SK-N-DZ (cell line): Measurements from ENCODE around the gene CDH13.

ENCODE experiments used
- DNase-seq: peaks from one replicate; pipeline ENCODE4 v3.0.0-alpha.2; 2015; ENCODE audit warnings: low spot score

The CDH13 gene

DNA sequence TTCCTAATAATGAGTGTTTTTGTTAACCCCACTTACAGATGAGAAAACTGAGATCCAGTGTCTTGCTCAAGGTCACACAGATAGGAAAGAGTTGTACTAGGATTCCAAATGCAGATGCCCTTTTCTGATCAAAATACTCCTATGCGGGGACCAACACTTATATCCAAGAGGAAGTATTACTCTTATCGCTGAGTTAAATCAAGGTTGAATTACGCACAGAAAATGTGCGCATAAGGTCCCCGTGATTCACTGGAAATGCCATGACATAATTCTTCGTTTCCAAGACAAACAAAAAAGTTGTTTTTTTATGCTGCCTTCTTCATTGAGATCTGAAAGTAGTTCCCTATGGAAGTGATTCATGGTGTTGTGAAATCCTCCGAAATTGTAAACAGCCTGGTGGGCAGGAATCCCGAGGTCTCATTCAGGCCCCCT is 717.2 kb downstream of the CDH13 start:
- no peak for DNase-seq

- no peak for DNase-seq
These were observed 719.3 kb downstream of the CDH13 start for GRCh38 chr16:83345846-83346640.

DNA sequence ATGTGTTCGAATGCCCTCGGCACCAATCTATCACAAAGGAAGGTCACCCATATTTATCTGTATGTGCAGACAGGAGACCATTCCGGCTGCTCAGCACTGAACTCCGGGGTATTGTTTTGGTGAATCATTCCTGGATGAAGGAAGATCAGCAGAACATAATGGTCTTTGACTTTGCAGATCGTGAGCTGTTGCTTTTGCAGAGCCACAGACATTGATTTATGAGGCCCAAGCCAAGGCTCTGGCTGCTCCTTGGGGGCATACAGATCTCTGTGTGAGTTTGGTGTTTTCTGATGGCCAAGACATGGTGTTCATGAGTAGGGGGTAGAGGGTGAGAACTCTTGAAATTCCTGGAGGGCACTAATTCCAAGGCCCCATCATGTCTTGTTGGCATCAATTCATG is 722.2 kb downstream of the CDH13 start:
- DNase-seq = no peak

DNA sequence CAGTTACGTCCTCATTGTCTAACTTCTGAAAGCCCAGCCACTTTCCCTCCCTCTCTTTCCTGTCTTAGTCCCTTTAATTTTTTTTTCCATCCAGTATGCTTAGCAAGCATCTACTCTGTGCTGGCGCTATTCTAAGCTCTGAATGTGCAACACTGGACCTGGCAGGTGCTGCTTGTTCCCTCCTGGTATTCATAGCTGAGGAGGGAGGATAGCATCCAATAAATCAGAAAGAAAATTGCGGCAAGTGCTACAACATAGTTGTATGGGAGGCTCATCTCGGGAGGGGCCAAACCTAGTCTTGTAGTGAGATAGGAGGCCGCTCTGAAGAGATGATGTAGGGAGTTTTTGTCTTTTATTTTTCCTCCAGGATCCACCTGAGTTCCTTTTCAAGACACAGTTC is 723.7 kb downstream of the CDH13 start:
- no peak for DNase-seq

GRCh38 chr16:83351846-83352245 is 725.1 kb downstream of the CDH13 start:
- DNase-seq = no peak

- no peak for DNase-seq
These were observed 726.5 kb downstream of the CDH13 start for GRCh38 chr16:83353241-83353640.

DNA sequence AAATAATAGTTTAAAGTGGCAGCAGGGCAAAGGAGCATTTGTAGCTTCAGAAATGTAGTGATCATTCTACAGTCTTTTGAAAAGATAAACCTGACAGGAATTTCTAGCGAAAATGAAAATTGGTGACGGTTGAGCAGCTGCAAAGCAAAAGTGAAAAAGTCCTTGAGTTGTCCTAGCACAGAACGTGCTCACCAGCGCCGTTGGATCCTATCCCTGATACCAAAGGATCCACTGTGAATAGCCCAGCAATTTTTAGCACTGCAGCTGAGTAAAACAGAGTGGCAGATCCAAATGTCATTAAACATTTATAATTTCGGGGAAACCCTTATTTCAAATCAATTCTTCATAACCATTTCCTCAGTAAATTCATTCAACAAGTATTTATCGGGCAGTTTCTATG is 727.2 kb downstream of the CDH13 start:
- DNase-seq = no peak

DNA sequence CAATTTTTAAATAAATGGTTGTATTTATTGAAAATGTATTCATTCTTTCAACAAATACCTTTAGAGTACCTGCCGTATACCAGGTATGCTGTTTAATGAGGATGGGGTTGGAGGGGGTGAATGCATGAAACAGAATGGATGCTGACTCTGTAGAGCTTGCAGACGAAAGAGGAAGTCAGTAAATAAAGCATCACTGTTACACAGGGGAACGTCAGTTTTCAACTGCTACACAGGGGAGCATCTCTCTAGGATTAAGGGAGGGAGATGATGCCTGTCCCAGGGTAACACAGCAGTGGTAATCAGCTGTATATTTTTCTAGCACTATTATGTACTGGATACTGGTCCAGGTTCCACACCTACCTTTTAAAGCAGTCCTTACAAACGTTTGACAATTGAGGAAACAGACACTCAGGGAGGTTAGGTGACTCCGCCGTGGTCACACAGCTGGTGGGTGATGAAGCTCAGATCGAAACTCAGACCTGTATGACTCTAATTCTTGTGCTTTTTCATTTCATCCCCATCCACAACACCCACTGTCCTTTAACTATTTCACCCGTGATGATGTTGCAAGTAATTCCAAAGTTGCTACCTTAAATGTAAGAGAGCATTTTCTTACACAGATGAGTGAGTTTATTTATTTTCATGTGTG is 728.9 kb downstream of the CDH13 start:
- no peak for DNase-seq

GRCh38 chr16:83356266-83356665 is 729.5 kb downstream of the CDH13 start:
- DNase-seq = peak; percentile 46

GRCh38 chr16:83356986-83357385 is 730.2 kb downstream of the CDH13 start:
- DNase-seq = no peak

- DNase-seq = no peak
These were observed 736.8 kb downstream of the CDH13 start for GRCh38 chr16:83363521-83363920.

DNA sequence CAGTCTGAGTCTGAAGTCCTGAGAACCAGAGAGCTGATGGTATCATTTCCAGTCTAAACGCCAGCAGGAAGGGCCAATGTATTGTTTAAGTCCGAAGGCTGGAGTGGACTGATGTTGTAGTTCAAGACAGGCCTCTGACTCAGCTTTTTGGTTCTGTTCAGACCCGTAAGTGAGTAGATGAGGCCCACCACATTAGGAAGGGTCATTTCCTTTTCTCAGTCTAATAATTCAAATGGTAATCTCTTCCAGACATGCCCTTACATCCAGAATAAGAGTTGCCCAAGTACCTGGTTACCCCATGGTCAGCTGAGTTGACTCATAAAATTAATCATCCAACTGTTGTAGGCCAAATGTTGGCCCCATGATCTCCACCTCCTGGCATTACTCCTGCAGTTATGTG is 738.4 kb downstream of the CDH13 start:
- no peak for DNase-seq

DNA sequence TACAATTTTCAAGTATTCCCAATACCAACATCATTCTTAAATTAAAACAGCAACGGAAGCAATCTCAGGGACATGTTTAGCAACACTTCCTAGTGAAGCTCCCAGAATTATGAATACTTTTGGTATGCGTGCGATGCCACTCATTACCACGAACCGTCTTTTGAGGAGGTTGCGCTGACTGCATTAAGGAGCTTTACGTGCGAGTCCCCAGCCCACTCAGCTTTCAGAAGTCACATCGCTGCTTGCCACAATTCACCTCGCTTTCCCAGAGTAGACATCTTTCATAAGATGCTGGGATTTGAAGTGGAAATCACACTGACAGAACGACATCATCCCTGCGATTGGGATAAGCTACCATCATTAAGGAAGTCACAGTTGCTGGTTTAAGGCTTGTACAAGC is 739.5 kb downstream of the CDH13 start:
- no peak for DNase-seq

DNA sequence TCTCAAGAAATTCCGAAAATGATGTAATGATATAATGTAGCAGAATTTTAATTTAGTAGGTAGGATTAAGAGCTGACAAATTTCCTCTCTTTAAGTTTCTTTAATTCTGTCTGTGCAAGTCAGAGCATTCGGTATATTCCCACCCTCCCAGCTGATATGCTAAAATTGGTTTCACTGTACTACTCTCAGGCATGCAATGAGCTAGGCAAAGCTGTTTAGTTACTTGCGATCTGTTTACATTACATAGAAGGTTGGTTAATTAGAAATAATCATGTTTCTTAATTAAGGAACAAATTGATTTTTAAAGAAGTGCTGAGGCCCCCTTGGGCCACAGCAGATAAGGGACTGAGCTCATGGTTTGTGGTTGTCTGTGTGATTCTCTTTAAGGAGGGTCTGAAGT is 748.2 kb downstream of the CDH13 start:
- no peak for DNase-seq

DNA sequence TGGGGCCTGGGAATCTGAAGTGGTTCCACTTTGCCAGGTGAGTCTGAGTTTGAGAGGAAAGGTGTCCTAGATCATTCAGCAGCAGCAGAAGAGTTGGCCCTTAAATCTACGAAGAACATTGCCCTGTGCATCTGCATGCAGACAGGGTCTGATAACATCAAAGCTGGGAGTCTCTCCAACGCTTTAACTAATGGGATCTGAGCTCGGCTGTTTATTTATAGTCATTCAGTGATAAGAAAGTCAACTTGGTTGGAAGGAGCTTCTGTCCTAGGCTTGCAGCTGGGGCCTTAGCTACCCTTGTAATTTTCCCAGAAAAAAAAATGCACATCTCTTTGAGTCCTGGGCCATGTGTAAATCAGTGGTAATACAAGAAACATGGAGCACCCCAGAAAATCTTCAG is 763.0 kb downstream of the CDH13 start:
- peak; percentile 17 for DNase-seq

DNA sequence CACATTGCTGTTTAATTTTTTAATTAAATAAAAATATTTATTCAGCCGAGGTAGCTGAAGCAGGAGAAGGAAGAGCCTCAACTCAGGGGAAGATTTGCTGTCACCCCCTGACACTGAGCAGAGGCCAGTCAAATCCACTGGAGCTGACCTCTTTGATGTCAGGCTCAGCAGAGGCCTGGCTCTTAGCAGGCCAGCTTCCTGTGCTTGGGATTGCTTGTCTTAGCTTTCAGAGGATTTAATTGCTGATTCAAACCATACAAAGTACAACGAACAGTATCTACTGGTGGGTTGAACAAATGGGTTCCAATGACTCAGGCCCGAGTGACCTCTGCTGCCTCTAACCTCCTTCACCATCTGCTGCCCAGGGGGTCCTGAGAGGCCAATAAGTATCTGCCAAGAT is 764.0 kb downstream of the CDH13 start:
- DNase-seq = peak; percentile 23

DNA sequence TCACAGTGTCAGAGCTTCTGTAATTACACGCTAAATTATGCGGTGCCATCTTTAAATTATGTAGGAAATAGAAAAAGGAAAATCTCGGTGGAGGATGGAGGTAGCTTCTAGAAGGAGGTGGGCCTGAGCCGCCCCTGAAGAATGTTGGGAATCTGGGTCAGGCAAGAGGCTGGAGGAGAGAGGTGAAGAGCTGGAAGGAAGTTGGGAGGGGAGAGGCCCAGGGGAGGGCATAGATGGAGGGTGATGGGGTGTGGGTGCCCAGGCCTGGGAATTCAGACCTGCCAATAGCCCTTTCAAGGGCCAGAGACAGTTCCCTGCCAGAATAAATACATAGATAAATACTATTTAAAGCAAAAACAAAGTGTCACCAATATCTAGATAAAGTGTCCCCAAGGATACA is 766.0 kb downstream of the CDH13 start:
- DNase-seq = no peak

DNA sequence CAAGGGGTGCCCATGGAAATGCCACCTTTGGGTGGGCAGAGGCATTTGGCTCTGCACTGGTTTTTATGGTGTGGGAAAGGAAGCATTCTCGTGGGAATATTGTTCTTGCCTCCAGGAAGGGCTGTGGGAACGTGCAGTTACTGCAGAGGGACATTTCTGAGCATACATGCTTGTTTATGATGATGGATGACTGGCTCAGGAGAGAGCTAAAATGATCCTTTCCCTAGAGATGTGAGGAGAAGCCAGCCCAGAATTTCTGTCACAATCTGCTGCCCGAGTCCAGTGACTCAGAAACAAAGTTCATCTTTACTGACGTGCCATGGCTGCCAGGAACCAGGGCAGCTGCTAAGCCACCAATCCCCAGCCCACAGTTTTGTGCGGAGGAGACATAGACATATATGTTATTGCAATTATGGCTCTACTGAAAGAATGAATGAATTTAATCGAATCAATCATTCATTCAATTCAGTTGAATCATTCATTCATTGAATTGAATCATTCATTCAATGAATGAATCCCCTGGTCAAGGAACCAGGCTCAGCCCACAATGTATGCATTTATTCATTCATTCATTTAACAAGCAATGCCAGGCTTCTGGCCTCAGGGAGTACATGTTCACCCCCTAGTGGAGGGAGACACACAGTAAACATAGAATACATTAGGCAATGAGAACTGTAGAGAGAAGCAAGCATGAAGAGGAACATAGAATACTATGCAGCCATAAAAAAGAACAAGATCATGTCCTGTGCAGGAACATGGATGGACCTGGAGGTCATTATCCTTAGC is 766.6 kb downstream of the CDH13 start:
- no peak for DNase-seq

DNA sequence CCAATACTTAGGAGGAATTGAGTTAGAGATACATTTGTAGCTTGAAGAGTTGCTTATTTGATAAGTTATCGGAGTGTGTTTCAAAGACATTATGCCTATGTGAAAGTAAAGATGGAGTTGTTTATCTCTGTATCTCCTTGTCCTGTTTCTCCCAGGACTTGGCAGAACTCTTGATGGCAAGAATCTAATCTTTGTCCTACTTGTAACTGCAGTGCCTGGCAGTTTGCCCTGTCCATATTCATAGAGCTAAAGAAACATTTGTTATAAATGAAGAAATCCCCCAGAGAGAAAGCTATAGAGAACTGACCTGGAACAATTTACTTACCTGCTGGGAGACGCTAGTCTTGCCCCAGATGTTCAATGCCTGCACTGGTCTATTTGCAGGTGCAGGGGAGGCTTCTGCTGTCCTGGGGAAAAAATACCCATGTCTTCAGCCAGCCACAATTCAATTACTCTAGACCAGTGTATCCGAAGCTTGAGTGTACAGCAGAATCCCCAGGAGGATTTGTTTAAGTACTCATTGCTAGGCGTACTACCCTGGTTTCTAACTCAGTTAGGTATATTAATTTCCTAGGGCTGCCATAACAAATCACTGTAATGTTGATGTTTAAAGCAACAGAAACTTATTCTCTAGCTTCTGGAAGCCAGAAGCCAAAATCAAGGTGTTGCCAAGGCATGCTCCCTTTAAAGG is 771.0 kb downstream of the CDH13 start:
- peak; percentile 27 for DNase-seq

DNA sequence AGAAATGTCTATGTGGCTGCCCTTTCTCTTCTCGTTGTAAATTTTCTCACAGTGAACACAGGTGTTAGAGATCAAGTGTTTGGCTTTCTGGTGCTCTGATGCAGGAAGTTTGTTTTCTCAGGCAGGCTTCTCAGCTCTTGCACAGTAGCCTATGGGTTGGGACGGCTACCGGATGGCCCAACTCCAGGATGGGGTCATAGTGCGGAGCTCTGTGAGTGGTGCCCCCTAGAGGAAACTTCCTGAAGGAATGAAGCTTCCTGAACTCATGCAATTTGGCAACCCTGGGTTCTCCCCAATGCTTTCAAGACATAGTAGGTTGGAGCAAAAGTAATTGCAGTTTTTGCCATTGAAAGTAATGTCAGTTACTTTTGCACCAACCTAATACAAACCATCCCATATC is 773.5 kb downstream of the CDH13 start:
- DNase-seq = no peak

DNA sequence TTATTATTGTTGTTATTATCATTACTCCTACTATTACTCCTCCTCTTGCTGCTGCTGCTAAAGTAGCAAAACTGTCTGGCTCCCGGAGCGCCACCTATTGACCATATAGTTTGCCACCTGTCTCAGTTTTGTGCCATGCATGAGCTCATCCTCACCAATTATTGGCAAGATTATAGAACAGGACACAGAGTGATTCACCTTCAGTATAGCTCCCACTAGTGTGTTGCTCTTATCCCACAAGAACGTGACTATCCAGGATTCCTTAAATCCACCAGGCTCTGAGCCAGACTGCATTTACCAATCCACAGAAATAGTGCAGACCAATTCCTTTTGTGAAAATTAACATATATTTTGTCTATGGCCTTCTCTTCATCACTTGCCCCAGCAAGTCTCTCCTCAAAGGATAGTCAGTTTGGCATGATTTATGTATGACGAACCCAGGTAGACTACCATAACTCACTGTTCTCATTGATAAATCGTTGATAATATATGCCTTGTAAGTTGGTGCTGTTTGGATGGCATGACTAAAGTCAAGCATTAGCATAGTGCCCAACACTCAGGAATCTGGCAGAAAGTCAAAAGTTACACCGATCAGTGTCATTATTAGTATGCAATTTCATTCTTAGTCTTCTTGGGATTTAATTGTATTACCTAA is 775.5 kb downstream of the CDH13 start:
- no peak for DNase-seq
